Smooth muscle cell (in vitro differentiated cells): ENCODE measurements around the gene SPAG6. TPM values are rescaled to one million over a fixed set of nuclear protein-coding genes. Genes with fewer than 3 reads are reported as not detected.
A peak's percentile ranks its signal among the peaks of the same experiment; 100 is the strongest.

Source experiments
- DNase-seq: peaks from one replicate; lab custom pipeline; 2025; ENCODE audit not compliant: unreplicated experiment; lab: John Stamatoyannopoulos, UW
- H2AFZ ChIP-seq: fragments of 200-600 bp; sonication (generic); 2 replicates; pipeline ENCODE4 v1.6.0; 2016; ENCODE audit warnings: antibody characterized with exemption, low read depth, mild to moderate bottlenecking
- H3F3A ChIP-seq: fragments of 200-600 bp; sonication (generic); 2 replicates; pipeline ENCODE4 v1.6.0; 2017; ENCODE audit warnings: antibody characterized with exemption, low read depth
- H3K27ac ChIP-seq: fragments of 200-600 bp; sonication (generic); 2 replicates; pipeline ENCODE4 v1.5.1; 2016; ENCODE audit warnings: low read depth, mild to moderate bottlenecking
- H3K27me3 ChIP-seq: fragments of 200-600 bp; sonication (generic); 2 replicates; pipeline ENCODE4 v1.6.1; 2016; ENCODE audit warnings: low read depth, mild to moderate bottlenecking
- H3K36me3 ChIP-seq: fragments of 200-600 bp; sonication (generic); 2 replicates; pipeline ENCODE4 v1.5.1; 2016; ENCODE audit warnings: low read depth
- H3K4me1 ChIP-seq: fragments of 200-600 bp; sonication (generic); 2 replicates; pipeline ENCODE4 v1.5.1; 2016; ENCODE audit warnings: low read depth
- H3K4me2 ChIP-seq: fragments of 200-600 bp; sonication (generic); 2 replicates; pipeline ENCODE4 v1.6.0; 2016; ENCODE audit warnings: mild to moderate bottlenecking
- H3K4me3 ChIP-seq: fragments of 200-600 bp; sonication (generic); 2 replicates; pipeline ENCODE4 v1.5.1; 2016; ENCODE audit warnings: mild to moderate bottlenecking
- H3K79me2 ChIP-seq: fragments of 200-600 bp; sonication (generic); 2 replicates; pipeline ENCODE4 v1.6.0; 2016; ENCODE audit warnings: low read depth, mild to moderate bottlenecking
- H3K9ac ChIP-seq: fragments of 200-600 bp; sonication (generic); 2 replicates; pipeline ENCODE4 v1.6.0; 2016; ENCODE audit warnings: low read depth
- H3K9me3 ChIP-seq: fragments of 200-600 bp; sonication (generic); replicated peaks from 2 replicates; pipeline ENCODE4 v1.5.1; 2016; ENCODE audit warnings: low read depth
- H4K20me1 ChIP-seq: fragments of 200-600 bp; sonication (generic); 2 replicates; pipeline ENCODE4 v1.6.0; 2016; ENCODE audit warnings: low read depth
- WGBS: methylation state at CpG from one replicate; pipeline ENCODE4 v1.1.7; 2016; ENCODE audit warnings: low lambda C conversion rate; 5-methylcytosine and 5-hydroxymethylcytosine counted together
- polyA plus RNA-seq: library from polyadenylated mRNA; unstranded; fragments of >200 nt; fragmentation: Nextera tagmentation; extraction: Ambion mirVana; gene quantifications from 2 replicates; pipeline ENCODE4 v1.2.1, GENCODE V29; 2016
- total RNA-seq: library from RNA; depleted of rRNA; stranded (reverse); fragments of >200 nt; gene quantifications from 2 replicates; pipeline ENCODE4 v1.2.3, GENCODE V29; 2014
- TF ChIP-seq, protein P1 (sequence below): fragments of 200-600 bp; sonication (generic); IDR thresholded peaks from 2 replicates; pipeline ENCODE4 v1.5.1; 2017; ENCODE audit warnings: borderline replicate concordance, mild to moderate bottlenecking, antibody characterized with exemption; ENCODE audit not compliant: insufficient read depth, poor library complexity, severe bottlenecking

Gene SPAG6
- total and polyA plus RNA-seq, 2 experiments from 2014 or later: 0.61 TPM; not detected in 1

DNA sequence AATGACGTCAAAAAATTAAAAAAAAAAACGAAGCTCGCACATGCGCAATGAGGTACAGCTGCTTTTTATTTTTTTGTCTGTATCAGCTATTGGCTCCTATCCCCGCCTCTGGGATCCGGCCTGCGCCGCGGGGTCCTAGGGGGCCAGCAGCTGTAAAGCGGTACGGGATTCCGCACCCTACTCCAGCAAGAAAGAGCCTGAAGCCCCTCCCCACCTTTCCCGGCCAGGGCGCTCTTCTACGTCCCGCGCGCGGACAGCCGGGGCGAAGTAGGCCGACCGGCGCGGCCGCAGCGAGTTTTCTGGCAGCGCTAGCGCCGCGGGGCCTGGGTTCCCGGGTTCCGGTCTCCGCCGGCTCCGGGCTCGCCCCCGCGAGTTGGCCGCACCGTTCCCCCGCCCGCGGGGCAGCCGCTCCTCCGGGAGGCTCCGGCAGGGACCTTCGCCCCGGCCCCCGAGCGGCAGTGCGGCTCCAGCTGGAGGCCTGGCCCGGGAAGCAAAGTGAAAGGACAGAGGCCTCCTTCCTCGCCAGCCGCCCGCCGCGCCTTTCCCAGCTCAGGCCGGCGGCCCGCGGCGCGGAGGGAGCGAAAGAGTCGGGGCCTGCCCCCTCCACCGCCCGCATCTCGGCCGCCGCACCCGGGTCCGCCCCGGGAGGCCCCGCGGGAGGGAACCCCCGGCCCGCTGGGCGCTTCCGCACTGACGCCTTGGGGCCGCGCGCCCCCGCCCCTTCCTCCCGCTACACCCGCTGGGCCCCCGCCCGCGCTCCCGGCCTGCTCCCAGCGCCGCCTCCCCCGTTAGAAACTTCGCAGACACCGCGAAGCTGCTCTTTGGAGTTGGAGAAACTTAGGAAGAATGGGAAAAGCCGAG lies 4.7 kb upstream of the SPAG6 start:
- H3K4me2 ChIP-seq: peak overlapping the region; percentile 92
- no peaks in the 10 kb centered on the region for H3K9me3 ChIP-seq
- H3F3A ChIP-seq: peaks cover 3% of the 10 kb centered on the region
- no peaks in the 10 kb centered on the region for H4K20me1 ChIP-seq
- H3K4me3 ChIP-seq: peak overlapping the region; percentile 90
- H3K9ac ChIP-seq: peak overlapping the region; percentile 96
- peak overlapping the region; percentile 88 for H3K27ac ChIP-seq
- peaks cover 14% of the 10 kb centered on the region for H3K4me1 ChIP-seq
- H3K27me3 ChIP-seq: peaks cover 90% of the 10 kb centered on the region
- H3K79me2 ChIP-seq: no peaks in the 10 kb centered on the region
- 1% methylated on average over 80 of the region's 98 CpGs for WGBS
- DNase-seq: no peak
- TF ChIP-seq, protein P1, sequence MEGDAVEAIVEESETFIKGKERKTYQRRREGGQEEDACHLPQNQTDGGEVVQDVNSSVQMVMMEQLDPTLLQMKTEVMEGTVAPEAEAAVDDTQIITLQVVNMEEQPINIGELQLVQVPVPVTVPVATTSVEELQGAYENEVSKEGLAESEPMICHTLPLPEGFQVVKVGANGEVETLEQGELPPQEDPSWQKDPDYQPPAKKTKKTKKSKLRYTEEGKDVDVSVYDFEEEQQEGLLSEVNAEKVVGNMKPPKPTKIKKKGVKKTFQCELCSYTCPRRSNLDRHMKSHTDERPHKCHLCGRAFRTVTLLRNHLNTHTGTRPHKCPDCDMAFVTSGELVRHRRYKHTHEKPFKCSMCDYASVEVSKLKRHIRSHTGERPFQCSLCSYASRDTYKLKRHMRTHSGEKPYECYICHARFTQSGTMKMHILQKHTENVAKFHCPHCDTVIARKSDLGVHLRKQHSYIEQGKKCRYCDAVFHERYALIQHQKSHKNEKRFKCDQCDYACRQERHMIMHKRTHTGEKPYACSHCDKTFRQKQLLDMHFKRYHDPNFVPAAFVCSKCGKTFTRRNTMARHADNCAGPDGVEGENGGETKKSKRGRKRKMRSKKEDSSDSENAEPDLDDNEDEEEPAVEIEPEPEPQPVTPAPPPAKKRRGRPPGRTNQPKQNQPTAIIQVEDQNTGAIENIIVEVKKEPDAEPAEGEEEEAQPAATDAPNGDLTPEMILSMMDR: no peak
- H3K36me3 ChIP-seq: no peaks in the 10 kb centered on the region
- H2AFZ ChIP-seq: peak overlapping the region; percentile 90

DNA sequence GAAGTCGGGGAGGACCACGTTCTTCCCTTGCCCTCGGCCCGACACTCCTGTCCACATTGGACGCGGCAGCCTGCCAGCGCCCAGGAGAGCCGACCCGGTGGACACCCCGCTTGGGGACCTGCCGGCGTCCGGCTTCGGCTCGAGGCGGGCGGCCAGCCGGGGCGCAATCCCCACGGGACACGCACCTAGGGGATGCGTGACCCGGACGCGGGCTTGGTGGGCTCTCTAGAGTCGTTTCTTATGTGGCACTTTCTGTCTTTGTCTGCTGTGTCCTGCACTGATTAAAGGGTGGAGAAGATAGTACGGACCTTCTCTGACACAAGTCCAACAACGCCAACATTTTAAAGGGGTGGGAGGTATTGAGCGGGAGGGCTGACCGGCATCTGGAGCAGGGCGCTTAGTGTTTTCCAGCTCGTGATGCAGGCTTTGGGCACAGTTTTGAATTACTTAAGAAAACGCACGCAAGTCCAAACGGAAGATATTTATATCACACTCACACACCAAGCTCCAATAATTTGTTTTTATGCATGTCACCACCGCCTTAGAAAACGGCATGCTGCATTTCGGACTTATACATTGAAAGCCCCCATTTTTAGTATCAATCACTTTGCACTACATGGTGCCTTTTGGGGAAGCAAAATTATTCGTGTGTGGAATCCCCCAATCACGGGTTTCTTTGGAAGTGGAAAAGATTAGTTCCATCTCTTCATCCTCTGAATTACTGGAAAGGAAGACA lies 3.9 kb upstream of the SPAG6 start:
- WGBS: 4% methylated on average over 38 of the region's 40 CpGs
- H3K9me3 ChIP-seq: no peaks in the 10 kb centered on the region
- H3K27ac ChIP-seq: peak overlapping the region; percentile 88
- no peaks in the 10 kb centered on the region for H3K79me2 ChIP-seq
- H3K9ac ChIP-seq: peak overlapping the region; percentile 96
- H3K27me3 ChIP-seq: peaks cover 90% of the 10 kb centered on the region
- TF ChIP-seq, protein P1: no peak
- peak overlapping the region; percentile 92 for H3K4me2 ChIP-seq
- no peaks in the 10 kb centered on the region for H4K20me1 ChIP-seq
- DNase-seq: no peak
- H3K36me3 ChIP-seq: no peaks in the 10 kb centered on the region
- H2AFZ ChIP-seq: peak overlapping the region; percentile 90
- H3K4me1 ChIP-seq: peaks cover 14% of the 10 kb centered on the region
- H3K4me3 ChIP-seq: peak overlapping the region; percentile 90
- H3F3A ChIP-seq: peaks cover 3% of the 10 kb centered on the region

DNA sequence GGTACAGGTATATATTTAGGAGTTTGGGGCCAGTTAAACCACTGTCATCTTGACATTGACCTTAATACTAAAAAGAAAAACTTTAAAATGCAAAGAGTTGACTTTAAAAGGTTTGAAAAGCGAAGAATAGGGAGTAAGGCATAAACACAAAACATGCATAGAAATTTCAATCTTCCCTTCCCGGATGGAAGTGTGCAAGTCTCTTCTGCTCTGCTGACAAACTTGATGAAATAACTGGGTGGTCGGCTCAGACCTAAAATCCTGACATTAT lies 3.4 kb upstream of the SPAG6 start:
- TF ChIP-seq, protein P1: no peak
- DNase-seq: no peak
- 36% methylated on average over 3 of the region's 3 CpGs for WGBS
- Histone ChIP-seq H2AFZ (no peak overlapping the region), H3K9me3 (no peaks in the 10 kb centered on the region), H3F3A (peaks cover 3% of the 10 kb centered on the region), H4K20me1 (no peaks in the 10 kb centered on the region), H3K9ac (no peak overlapping the region), H3K79me2 (no peaks in the 10 kb centered on the region), H3K4me2 (peak overlapping the region; percentile 92), H3K27ac (no peak overlapping the region), H3K36me3 (no peaks in the 10 kb centered on the region), H3K4me3 (peak overlapping the region; percentile 90), H3K27me3 (peaks cover 90% of the 10 kb centered on the region), H3K4me1 (peaks cover 14% of the 10 kb centered on the region)
